Activated CD4-positive, CD25-positive, alpha-beta regulatory T cell treated with anti-CD3 and anti-CD28 coated beads, Interleukin-2, amount 50 U/mL, for 72 hours (primary cell): ENCODE measurements around the gene VEPH1.

Source experiments
- DNase-seq: peaks from one replicate; pipeline ENCODE4 v3.0.0; 2021

The VEPH1 gene

GRCh38 chr3:157423337-157423736, 79.9 kb downstream of the VEPH1 start:
- DNase-seq: no peak

- no peak for DNase-seq
Measured at GRCh38 chr3:157420606-157421130, 82.5 kb downstream of the VEPH1 start.

GRCh38 chr3:157418104-157418503, 85.1 kb downstream of the VEPH1 start:
- DNase-seq: no peak

- no peak for DNase-seq
Measured at GRCh38 chr3:157417247-157417646, 86.0 kb downstream of the VEPH1 start.

- no peak for DNase-seq
Measured at GRCh38 chr3:157416347-157417087, 86.7 kb downstream of the VEPH1 start.

GRCh38 chr3:157414861-157415260, 88.4 kb downstream of the VEPH1 start:
- DNase-seq: no peak

DNA sequence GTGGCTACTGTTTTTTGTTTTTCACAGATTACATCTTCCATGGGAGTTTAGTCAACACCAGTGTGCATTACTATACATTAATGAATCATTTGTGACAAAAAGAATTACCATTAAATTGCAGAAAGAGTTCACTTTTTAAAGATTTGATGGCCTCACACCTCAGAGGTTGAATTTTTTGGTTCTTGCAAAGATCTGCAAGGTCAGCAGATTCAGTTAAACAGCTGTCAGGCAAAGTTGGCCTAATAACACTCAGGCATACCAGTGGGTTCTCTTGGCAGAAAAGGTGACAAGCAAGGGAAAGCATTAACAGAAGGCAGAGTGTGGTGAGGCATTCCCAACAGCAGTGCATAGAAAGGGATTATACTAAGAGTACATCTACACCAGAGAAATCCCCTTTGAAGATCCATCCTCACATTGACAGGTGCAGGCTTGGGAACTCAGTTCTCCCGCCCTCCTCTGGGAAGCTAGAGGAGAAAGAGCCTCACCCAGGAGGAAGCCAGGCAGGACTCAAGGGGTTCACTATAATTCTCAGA, 90.8 kb downstream of the VEPH1 start:
- DNase-seq: no peak

DNA sequence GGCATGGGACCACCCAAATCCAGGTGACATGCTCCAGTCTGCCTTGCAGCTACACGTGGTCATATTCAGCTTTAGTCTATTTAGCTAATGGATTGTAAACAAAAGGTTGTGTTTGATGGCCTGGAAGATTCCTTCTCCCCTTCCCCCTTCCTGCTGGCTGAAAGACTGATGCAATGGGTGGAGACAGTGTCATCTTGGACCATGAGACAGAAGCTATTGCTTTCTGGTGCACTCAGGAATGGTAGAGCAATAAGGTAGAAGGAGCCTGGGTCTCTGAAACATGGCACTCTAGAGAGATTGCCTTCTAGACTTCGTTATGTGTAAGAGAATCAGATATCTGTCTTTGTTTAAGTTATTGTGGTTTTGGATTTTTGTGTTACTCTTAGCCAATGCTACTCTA, 92.3 kb downstream of the VEPH1 start:
- DNase-seq: no peak

DNA sequence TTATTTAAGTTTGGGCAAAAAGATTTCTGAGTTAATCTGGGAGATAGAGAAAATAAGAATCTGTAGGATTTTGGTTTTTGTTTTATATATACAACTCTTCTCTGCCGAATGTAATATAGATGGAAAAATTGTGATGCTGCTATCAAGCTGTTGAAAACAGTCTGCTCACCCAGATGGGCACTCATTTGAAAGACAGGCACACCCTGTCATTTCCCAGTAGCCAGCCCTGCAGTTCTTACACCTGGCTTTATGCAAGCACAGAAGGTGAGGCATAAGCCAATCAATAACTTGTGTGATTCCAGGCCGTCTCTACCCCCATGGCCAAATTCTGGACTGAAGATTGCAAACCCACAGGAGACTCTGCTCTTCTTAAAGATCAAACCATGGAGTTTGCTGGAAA, 93.7 kb downstream of the VEPH1 start:
- no peak for DNase-seq

- DNase-seq: no peak
Measured at GRCh38 chr3:157408499-157409149, 94.6 kb downstream of the VEPH1 start.

DNA sequence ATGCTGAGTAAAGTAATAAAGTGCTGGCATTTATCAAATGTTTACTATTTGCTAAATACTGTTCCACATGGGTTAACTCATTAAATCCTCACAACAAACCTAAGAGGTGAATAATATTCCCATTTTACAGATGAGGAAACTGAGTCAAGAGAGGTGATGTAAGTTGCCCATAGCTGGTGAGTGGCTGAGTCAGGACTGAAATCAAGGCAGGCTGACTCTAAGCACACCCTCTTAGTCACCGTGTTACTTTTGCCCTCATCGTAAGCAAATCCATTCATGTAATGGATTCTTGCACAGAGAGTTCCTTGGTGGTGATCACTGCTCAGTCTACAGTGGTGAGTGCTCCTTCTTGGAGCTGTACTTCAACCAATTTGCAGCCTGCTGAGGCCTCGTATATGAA, 95.4 kb downstream of the VEPH1 start:
- no peak for DNase-seq

DNA sequence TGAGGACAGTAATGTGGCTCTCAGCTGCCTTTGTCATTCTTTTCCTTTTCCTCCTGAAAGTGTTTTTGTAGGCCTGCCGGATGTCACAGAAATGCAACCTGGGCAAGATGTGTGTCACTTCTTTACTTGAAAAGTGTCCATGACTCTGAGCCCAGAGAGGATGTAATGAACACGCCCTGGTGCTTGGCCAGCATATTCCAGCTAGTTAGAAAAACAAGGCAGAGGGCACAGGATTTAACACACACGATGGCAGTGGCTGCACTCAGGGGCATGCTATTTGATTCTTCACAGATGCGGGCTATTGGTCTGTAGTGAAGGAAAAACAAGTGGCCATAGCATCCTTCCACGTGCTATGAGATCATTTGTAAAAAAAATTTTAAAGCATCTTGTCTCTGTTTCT, 96.8 kb downstream of the VEPH1 start:
- DNase-seq: no peak

- DNase-seq: no peak
Measured at GRCh38 chr3:157405457-157405856, 97.8 kb downstream of the VEPH1 start.

GRCh38 chr3:157404381-157404780, 98.8 kb downstream of the VEPH1 start:
- no peak for DNase-seq

GRCh38 chr3:157398598-157398997, 104.6 kb downstream of the VEPH1 start:
- DNase-seq: no peak

GRCh38 chr3:157394411-157394810, 108.8 kb downstream of the VEPH1 start:
- no peak for DNase-seq

DNA sequence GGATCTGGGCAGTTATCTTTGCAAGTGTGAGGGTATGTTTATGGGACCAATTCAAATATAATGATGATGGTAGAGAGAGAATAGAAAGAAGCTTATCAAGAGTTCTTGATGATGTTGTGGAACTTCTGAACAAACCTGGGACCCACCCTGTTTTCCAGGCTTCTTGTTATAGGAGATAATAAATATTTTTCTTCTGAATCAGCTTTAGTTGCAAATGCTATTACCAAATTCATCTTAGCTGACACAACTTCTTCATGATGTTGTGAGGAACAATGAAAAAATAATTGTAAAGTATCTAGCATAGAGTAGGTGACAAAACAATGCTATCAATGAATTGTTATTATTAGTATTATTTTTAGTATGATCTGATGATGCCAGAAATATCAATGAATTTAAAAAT, 110.1 kb downstream of the VEPH1 start:
- DNase-seq: no peak

- no peak for DNase-seq
Measured at GRCh38 chr3:157392104-157392503, 111.1 kb downstream of the VEPH1 start.

DNA sequence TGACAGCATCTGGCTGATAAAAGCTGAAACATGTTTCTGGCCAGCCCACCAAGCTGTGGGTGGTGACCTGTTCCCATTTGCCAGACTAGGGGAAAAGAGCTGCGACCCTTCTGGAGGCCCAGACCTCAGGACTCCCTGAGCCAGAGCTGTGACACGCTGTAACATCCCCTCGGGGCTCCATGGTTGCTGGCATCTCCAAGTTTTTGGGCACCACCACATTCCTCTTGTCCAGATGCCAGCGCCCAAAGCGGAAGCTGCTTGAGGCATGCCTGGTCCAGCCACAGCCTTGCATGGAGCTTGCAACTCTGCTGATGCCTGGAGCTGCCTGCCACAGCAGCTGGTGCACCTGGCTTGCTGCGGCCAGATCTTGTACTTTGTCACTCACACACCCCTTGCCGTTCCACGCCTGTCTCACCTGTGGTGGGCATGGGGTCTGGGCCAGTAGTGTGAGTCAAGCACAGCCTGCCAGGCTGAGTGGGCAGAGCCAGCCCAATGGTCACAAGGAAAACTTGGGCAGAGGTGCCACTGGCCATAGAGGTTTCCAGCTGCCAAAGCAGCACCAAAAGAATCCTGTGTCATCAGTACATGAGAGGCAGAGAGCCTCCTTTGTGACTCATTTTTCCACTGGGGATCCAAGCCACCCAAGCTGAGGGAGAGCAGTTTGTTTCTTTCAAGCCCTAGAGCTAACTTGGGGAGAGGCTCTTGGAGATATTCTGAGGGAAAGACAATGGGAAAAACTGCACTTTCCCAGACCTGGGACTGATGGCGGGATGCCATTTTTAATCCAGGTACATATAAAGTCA, 112.3 kb downstream of the VEPH1 start:
- DNase-seq: no peak

- DNase-seq: no peak
Measured at GRCh38 chr3:157388976-157389375, 114.2 kb downstream of the VEPH1 start.

DNA sequence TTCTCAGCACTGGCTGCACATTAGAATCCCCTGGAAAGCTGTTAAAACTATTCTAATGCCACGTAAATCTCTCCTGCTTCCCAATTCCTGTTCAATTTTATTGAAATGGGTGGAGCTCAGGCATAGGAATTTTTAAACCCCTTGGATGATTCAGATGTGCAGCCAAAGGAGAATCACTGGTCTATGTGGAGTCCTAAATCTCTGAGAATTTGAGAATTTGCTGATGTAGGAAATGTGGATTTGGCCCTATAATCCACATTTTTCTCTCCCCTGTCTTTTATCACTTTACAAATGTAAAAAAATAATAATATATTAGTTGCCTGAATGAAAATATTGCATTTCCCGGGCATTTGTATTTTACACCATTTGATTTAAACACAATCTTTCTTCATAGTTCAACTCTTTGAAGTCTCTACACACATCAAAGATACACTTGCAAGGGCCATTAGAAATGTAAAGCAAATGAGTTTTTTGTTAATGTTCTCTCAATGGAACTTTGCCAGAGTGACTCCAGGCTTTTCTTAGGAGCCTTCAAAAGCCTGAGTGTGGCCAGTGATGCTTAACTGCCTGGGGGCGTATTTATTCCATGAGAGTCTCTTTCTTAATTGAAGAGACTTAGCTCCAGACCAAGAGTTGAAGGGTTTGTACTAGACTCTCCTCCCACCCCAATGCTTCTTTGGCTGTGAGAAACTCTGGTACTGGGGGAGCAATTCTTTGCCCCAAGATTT, 115.3 kb downstream of the VEPH1 start:
- no peak for DNase-seq

- DNase-seq: no peak
Measured at GRCh38 chr3:157384491-157384890, 118.7 kb downstream of the VEPH1 start.

GRCh38 chr3:157384031-157384430, 119.2 kb downstream of the VEPH1 start:
- no peak for DNase-seq
